HL-60 (cell line): ENCODE data around the gene FBXO36.

Experiments used
- GABPA ChIP-seq: IDR thresholded peaks from 2 replicates; pipeline ENCODE4 v1.6.1; 2012; ENCODE audit warnings: low read depth
- POLR2AphosphoS5 ChIP-seq: IDR thresholded peaks from 2 replicates; pipeline ENCODE4 v1.6.1; 2012; ENCODE audit warnings: low read depth
- SPI1 ChIP-seq: IDR thresholded peaks from 2 replicates; pipeline ENCODE4 v1.6.1; 2012; ENCODE audit warnings: low read depth, mild to moderate bottlenecking, borderline replicate concordance
- TF ChIP-seq, protein P1 (sequence below): IDR thresholded peaks from one replicate; pipeline ENCODE4 v1.5.1; 2011; ENCODE audit warnings: low read length, control low read depth, inconsistent platforms; ENCODE audit not compliant: insufficient read depth

- TF ChIP-seq, protein P1, sequence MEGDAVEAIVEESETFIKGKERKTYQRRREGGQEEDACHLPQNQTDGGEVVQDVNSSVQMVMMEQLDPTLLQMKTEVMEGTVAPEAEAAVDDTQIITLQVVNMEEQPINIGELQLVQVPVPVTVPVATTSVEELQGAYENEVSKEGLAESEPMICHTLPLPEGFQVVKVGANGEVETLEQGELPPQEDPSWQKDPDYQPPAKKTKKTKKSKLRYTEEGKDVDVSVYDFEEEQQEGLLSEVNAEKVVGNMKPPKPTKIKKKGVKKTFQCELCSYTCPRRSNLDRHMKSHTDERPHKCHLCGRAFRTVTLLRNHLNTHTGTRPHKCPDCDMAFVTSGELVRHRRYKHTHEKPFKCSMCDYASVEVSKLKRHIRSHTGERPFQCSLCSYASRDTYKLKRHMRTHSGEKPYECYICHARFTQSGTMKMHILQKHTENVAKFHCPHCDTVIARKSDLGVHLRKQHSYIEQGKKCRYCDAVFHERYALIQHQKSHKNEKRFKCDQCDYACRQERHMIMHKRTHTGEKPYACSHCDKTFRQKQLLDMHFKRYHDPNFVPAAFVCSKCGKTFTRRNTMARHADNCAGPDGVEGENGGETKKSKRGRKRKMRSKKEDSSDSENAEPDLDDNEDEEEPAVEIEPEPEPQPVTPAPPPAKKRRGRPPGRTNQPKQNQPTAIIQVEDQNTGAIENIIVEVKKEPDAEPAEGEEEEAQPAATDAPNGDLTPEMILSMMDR = no peak
- TF ChIP-seq POLR2AphosphoS5 (no peak), GABPA (no peak), SPI1 (no peak)
These were observed 74.0 kb downstream of the FBXO36 start for GRCh38 chr2:229996320-229996719.
